Superior temporal gyrus (tissue), 1 donor: ENCODE results near the gene DDX5.
"Not testable (repeated sequence)": the region's sequence is repeated elsewhere in the genome, so short reads cannot be mapped to it uniquely, and the experiment has no call there.

ENCODE experiments used
- DNase-seq: peaks from one replicate; pipeline ENCODE4 v3.0.0-alpha.2; 2016; ENCODE audit errors: extremely low spot score

The DDX5 gene

DNA sequence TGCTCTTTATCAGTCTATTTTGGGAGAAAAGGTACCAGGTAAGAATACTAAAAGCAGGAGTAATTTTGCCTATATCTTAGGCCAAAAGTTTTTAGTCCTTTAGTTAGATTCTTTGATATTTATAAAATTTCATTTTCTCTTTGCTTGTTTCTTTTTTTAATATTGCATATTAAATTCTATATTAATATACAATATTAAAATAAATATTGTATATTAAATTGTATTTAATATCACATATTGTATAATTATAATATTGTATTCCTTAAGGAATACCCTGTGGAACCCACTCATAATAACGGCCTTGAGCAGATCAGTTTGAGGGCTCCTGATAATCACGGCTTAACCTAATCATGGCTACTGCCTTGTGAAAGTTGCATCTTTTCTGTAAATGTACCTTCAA is 2.6 kb upstream of the DDX5 start:
- DNase-seq: no peak

- DNase-seq: peak; percentile 79
Measured at GRCh38 chr17:64507413-64507782, 1.3 kb upstream of the DDX5 start.

DNA sequence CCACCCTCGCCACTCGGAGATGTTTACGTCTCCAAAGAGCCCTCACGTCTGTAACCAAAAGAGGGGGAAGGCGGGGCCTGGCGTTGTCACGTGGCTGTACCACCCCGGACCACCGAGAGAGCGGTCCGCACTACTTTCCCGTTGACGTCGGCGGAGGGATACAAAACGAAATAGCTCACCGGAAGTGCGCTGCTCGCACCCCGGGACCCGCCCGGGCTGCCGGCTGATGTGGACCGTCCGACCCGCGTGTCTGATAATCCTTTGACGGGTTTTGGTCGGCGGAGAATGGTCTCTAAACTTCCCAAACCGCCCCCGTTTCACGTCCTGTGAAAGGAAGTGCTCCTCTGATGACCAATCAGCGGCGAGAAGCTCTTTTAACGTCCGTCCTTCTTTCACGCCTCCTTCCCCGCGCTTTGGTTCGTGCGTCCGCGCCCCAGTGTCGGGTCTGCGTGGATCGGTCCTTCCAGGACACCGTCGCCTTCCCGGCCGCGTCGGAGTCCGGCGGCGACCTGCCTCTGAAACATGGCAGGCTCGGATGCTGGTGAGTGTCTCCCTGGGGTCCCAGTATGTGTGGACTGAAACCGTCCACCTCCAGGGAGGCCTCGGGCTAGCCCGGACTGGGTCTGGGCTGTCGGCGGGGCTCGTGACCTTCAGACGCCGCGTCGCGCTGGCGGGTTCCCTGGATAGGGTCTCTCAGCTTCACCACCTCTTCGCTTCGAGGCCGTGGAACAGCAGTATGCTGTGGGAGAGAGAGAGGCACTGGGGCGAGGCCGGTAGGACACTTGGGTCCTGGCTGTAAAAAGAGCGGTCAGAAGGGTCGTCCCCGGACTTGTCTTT is 705 bp upstream of the DDX5 start, which contains the start of gene CEP95:
TSS of gene CEP95 (plus strand) at position 402 of the 837 bp plus-strand sequence. CDS start at position 523, 121 bp downstream.
- peak; percentile 95 for DNase-seq

GRCh38 chr17:64505340-64506200 is 519 bp downstream of the DDX5 start:
- DNase-seq: peak; percentile 92

GRCh38 chr17:64504769-64505339 is 1.2 kb downstream of the DDX5 start:
- no peak for DNase-seq

DNA sequence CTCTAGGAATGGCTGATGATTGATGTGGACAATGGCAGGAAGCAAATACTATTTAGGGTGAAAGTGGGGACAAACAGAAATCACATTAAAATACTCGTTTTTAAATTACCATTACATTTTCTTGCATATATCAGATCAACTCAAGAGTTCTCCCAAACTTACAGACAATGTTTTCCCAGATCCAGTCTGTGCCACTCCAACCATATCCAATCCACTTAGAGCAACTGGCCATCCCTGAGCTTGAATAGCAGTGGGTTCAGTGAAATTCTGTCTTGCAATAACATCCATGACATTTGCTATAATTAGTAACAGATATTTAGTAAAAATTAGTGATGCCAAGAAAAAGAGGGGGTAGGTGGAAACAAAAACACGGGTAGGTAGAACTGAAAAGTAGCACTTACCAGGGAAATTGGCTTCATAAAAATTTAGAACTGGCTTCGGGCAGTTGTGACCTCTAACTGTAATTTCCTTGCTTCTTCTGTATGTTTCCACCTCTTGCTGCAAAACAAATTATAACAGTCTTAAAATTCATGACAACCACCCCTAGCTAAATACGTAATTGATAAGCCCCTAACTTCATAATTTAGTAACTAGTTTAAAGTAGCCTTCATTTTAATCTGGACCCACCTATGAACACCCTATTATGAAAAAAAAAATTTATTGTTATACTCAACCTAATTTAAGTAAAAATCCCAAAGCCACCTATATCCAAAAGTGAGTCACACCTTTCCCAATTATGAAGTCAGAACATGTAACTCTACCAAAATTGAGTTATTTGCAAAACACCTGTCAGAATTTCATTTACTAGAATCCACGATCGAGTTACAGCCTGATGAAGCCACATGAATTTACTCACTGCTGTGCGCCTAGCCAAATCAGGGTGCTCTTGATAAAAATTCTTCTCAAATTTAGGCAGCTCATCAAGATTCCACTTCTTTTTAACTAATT is 2.0 kb downstream of the DDX5 start:
- DNase-seq: no peak

GRCh38 chr17:64503341-64503740 is 2.7 kb downstream of the DDX5 start:
- no peak for DNase-seq

DNA sequence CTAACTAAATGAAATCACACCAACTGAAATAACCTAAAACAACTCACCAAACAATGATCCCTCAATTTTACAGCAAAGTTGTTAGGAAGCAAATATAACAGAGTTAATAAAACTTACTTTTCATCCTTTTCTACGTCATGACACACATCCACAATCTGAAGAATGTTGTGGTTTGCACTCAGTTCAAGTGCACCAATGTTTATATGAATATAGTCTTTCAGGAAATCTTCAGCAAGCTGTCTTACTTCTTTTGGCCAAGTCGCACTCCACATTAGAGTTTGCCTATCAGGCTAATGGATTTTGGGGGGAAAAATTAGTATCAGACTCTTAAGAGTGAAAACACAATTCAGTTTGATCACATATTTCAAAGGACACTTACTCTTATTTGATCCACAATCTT is 3.3 kb downstream of the DDX5 start:
- DNase-seq: no peak

DNA sequence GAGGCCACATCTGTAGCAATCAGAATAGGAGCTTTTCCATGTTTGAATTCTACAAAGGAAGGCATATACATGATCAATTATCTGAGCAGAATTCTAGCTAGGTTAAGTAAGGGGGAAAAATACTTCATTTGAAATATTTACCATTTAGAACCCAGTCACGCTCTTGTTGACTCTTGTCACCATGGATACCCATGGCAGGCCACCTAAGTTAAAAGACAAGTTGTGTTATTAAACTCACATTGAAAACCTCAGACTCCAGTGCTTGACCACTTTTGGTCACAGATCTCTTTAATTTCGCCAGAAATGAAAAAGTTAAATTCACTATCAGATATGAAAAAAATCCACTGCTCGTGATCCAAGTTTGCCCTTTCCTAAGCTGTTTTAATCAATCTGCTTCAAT is 4.1 kb downstream of the DDX5 start:
- DNase-seq: no peak

DNA sequence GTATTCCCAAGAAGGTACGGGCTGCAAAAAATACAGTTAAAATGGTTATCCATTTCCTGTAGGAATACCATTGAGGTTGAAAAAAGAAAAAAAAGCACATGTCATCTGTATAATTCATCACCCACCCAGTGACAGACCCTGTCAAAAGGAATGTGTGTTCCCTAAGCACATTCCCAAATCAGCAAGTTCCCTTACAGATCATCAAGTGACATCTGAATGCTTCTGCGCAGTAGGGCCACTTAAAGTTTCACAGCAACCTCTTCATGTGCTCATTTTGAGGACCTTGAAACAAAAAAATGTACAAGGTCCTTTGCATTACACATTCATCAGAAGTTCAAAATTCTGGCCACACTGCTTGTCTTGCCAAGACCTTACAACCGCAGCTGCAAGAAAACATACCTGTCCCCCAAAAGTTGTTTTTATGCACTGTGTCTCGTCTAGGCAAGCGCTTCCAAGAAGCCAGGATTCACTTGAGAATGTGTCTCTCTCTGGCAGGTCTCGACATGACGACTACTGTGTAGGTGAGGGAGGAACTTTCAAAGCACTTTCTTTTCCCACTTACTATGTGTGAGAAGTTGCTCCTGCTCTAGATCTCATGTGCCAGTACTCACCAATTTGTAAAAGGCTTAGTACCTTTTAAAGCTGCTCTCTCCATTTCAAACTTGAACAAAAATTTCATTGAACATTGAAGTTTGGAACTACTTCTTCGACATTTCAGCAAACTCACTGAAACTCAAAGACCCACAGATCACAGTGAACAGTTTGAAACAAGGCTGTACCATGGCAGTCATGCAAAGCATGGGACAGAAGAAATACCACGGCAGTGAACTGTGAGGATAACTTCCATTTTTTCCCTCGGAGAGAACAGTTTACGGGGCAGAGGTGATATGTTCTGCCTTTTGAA is 5.0 kb downstream of the DDX5 start:
- DNase-seq: no peak

GRCh38 chr17:64500487-64500859 is 5.6 kb downstream of the DDX5 start:
- DNase-seq: no peak

- DNase-seq: no peak
Measured at GRCh38 chr17:64499805-64500486, 6.1 kb downstream of the DDX5 start.

- no peak for DNase-seq
Measured at GRCh38 chr17:64498308-64499203, 7.5 kb downstream of the DDX5 start.

DNA sequence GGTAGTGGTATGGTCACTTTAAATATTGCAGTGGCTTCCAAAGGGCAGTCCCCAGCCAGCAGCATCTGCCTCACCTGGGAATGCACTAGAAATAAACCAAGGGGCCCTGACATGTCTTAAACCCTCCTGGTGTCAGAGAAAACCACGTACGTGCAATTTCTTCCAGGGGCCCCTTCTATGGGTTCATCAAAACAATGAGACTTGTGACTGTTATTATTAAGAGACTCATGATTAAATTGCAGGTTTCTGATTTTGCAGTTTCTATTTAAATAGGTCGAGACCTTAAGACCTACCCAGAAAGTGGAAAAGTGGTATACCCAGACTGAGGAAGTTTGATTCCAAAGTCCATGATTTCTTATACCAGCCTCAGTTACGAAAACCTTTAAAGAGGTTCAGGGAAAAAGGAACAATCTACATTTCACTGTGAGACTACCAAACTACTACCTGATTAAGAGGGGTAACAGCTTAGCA is 8.5 kb downstream of the DDX5 start:
- no peak for DNase-seq

DNA sequence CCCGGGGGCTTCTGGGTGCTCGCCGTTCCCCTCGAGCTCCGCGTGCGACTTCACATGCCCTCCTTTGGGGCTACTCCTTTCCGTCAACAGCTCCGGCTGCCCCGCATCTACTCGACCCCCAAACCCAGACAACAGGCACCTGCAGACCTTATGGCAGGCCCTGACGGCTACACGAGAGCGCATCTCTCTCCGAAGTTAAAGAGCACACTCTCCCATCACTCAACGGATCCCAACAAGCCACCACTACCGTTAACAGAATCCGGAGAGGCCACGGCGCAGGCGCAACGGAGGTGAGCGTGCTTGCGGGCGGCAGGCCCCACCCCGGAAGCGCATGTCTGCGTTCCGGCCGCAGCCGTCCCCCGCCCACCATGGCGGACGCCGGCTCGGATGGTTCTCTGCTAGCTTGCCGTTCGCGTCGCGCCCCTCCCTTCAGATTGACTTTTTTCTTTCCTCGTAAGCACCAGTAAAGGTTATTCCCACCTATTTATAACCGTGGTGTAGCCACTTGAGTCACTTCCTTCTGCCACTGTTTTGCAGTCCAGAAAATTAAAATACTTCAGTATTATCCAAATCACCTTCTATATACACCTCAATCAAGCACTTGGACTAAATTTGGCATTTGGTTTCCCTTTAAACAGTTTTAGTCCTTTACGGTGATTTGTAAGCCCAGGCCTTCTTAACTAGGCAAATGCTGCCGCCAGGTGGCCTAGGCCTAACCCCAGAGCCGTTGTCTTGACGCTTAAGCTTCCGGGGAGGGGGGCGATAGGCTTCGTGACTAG is 9.1 kb downstream of the DDX5 start, which contains the start of gene POLG2:
TSS of gene POLG2 (minus strand) at position 269 of the 779 bp plus-strand sequence. CDS start at position 183, 86 bp downstream.
- DNase-seq: peak; percentile 94

DNA sequence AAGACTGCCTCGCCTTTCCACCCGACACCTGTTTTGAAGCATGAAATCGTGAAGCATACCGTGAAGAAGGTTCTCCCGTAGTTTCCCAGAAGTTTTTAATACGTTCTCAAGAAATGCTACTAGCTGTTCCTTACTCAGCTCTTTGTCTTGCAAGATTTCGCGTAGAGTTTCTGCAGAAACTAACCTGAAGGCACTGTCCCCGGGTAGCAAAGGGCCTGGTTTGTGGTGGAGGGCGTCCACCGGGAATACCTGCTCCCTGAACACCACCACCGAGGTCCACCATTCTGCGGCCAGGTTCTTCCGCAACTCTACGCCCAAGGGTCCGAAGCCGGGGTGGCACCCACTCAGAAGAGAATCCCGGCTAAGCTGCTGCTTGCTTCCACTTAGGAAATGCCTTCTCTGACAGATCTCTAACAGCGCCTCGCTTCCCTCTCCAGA is 9.7 kb downstream of the DDX5 start:
- no peak for DNase-seq

DNA sequence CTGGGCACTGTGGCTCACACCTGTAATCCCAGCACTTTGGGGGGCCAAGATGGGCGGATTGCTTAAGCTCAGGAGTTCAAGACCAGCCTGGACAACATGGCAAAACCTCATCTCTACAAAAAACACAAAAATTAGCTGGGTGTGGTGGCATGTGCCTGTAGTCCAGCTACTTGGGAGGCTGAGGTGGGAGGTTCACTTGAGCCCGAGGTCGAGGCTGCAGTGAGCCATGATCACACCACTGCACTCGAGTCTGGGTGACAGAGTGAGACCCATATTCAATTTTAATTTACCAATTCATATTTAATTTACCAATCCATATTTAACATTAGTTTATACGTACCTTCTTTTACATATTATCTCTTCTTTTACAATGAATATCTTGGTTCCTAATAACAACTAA is 10.8 kb downstream of the DDX5 start:
- DNase-seq: not testable (repeated sequence)

DNA sequence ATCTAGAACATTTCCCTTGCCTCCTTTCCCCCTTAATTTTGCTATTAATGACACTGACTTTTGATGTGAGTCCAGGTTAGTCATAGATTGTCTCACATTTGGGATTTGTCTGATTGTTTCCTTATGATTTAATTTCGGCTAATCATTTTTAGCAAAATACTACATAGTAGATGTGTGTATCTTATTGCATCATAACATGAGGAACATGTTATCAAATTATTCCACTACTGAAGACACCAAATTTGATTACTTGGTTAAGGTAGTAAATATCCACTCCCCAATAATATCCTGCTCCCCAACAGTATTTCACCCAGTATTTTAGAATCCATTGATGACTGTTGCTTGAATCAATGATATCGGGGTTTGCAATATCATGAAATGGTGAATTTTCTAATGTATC is 12.0 kb downstream of the DDX5 start:
- no peak for DNase-seq
